ENCODE measurements around the gene FBXO36. TPM values are rescaled to one million over a fixed set of nuclear protein-coding genes. Genes with fewer than 3 reads are reported as not detected.

Gene FBXO36
- total and polyA plus RNA-seq, 2 of the 13 experiments (the other 11 are each of a cell fraction or from before 2014, with no cell fraction given), result 2.8 TPM

DNA sequence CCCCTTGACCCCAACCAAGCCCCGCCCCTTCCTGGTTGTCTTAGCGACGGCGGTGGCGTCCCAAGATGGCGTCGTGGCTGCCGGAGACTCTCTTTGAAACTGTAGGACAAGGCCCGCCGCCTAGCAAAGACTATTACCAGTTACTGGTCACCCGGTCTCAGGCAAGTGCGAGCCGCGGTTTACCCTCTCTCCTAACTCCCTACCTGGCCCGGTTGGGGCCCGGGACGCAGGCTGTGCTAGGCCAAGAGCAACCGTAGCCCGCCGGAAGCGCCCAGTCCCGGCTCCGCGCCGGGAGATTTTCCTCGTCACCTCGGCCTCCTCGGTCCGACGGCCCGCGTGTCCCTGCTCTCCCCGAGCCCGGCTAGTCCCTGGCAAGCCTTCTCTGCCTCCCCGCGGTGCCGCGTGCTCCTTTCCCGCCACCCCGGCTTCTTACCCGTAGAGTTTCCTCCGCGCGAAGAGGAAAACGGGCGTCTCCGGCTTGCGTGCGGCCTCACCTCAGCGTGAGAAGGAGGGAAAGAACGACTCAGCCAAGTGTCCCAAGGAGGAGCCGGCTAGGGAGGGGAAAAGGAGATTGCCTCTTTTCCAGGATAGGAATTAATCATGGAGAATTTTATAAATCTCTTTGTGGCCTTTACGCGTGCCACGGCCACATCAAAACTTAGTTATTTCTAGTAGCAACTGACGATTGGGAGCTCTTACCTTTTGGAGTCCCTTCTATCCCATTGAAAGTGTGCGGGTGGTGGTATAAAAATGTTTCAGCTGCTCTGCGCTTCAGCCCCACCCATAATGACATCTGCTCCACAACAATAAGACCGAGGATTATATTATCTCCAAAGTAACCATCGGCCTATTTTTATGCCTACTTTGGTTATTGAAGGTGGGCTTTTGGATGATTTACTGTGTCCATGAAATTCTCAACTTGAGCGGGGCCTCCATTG lies at the start of gene FBXO36 (continued):
- TF ChIP-seq IKZF4 (CRISPR knock-in tag; IDR thresholded peaks at IDR 0.05; ENCODE audit: borderline replicate concordance, low read depth, not compliant biosample characterization), result no peak
- TF ChIP-seq ZNF773 (CRISPR knock-in tag; IDR thresholded peaks at IDR 0.05; ENCODE audit: borderline replicate concordance), result peak; percentile 92
- no peak for TF ChIP-seq SRSF1 (optimal IDR thresholded peaks at IDR 0.05; ENCODE audit: low read depth, low read length)
- TF ChIP-seq ONECUT2 (CRISPR knock-in tag; IDR thresholded peaks at IDR 0.05), result no peak; the same call in 1 of the 2 replicates
- TF ChIP-seq, protein P1, sequence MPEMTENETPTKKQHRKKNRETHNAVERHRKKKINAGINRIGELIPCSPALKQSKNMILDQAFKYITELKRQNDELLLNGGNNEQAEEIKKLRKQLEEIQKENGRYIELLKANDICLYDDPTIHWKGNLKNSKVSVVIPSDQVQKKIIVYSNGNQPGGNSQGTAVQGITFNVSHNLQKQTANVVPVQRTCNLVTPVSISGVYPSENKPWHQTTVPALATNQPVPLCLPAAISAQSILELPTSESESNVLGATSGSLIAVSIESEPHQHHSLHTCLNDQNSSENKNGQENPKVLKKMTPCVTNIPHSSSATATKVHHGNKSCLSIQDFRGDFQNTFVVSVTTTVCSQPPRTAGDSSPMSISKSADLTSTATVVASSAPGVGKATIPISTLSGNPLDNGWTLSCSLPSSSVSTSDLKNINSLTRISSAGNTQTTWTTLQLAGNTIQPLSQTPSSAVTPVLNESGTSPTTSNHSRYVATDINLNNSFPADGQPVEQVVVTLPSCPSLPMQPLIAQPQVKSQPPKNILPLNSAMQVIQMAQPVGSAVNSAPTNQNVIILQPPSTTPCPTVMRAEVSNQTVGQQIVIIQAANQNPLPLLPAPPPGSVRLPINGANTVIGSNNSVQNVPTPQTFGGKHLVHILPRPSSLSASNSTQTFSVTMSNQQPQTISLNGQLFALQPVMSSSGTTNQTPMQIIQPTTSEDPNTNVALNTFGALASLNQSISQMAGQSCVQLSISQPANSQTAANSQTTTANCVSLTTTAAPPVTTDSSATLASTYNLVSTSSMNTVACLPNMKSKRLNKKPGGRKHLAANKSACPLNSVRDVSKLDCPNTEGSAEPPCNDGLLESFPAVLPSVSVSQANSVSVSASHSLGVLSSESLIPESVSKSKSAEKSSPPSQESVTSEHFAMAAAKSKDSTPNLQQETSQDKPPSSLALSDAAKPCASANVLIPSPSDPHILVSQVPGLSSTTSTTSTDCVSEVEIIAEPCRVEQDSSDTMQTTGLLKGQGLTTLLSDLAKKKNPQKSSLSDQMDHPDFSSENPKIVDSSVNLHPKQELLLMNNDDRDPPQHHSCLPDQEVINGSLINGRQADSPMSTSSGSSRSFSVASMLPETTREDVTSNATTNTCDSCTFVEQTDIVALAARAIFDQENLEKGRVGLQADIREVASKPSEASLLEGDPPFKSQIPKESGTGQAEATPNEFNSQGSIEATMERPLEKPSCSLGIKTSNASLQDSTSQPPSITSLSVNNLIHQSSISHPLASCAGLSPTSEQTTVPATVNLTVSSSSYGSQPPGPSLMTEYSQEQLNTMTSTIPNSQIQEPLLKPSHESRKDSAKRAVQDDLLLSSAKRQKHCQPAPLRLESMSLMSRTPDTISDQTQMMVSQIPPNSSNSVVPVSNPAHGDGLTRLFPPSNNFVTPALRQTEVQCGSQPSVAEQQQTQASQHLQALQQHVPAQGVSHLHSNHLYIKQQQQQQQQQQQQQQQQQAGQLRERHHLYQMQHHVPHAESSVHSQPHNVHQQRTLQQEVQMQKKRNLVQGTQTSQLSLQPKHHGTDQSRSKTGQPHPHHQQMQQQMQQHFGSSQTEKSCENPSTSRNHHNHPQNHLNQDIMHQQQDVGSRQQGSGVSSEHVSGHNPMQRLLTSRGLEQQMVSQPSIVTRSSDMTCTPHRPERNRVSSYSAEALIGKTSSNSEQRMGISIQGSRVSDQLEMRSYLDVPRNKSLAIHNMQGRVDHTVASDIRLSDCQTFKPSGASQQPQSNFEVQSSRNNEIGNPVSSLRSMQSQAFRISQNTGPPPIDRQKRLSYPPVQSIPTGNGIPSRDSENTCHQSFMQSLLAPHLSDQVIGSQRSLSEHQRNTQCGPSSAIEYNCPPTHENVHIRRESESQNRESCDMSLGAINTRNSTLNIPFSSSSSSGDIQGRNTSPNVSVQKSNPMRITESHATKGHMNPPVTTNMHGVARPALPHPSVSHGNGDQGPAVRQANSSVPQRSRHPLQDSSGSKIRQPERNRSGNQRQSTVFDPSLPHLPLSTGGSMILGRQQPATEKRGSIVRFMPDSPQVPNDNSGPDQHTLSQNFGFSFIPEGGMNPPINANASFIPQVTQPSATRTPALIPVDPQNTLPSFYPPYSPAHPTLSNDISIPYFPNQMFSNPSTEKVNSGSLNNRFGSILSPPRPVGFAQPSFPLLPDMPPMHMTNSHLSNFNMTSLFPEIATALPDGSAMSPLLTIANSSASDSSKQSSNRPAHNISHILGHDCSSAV (CRISPR knock-in tag; IDR thresholded peaks at IDR 0.05; ENCODE audit: borderline replicate concordance), result no peak
- no peak for TF ChIP-seq ZNF326 (CRISPR knock-in tag; IDR thresholded peaks at IDR 0.05; ENCODE audit: borderline replicate concordance)
- peak; percentile 96 for TF ChIP-seq NR2C2 (CRISPR knock-in tag; IDR thresholded peaks at IDR 0.05; ENCODE audit: borderline replicate concordance)
- no peak for TF ChIP-seq TCF7L2 (IDR thresholded peaks at IDR 0.05; ENCODE audit: low read depth, low read length)
- TF ChIP-seq ZNF343 (CRISPR knock-in tag; IDR thresholded peaks at IDR 0.05), result no peak; the same call in 1 of the 2 replicates
- peak; percentile 95 for TF ChIP-seq RFX1 (IDR thresholded peaks at IDR 0.05)
- TF ChIP-seq, protein P2, sequence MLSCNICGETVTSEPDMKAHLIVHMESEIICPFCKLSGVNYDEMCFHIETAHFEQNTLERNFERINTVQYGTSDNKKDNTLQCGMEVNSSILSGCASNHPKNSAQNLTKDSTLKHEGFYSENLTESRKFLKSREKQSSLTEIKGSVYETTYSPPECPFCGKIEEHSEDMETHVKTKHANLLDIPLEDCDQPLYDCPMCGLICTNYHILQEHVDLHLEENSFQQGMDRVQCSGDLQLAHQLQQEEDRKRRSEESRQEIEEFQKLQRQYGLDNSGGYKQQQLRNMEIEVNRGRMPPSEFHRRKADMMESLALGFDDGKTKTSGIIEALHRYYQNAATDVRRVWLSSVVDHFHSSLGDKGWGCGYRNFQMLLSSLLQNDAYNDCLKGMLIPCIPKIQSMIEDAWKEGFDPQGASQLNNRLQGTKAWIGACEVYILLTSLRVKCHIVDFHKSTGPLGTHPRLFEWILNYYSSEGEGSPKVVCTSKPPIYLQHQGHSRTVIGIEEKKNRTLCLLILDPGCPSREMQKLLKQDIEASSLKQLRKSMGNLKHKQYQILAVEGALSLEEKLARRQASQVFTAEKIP (CRISPR knock-in tag; IDR thresholded peaks at IDR 0.05; ENCODE audit: borderline replicate concordance), result no peak
- peak; percentile 71 for TF ChIP-seq SPEN (CRISPR knock-in tag; IDR thresholded peaks at IDR 0.05; ENCODE audit: low read depth)
- TF ChIP-seq KLF11 (CRISPR knock-in tag; IDR thresholded peaks at IDR 0.05), result no peak; the same call in none of the 2 replicates

All from HepG2 (cell line).